Thyroid gland (tissue), 4 donors: Measurements from ENCODE around the gene TMEM144. TPM values are rescaled to one million over a fixed set of nuclear protein-coding genes. Genes with fewer than 3 reads are reported as not detected.

Experiments
- DNase-seq, 2 donors: peaks; one replicate each; pipeline ENCODE4 v3.0.0-alpha.2; 2019
- H3K27ac ChIP-seq, 3 donors: fragments of 200-600 bp; sonication (generic); 1 replicate in 2 of 3; 2 replicates in 1 of 3; pipeline ENCODE4 v1.5.1; 2016 to 2019; ENCODE audit warnings: mild to moderate bottlenecking in 1 of 3, moderate library complexity in 1 of 3
- H3K27me3 ChIP-seq: fragments of 200-600 bp; sonication (generic); one replicate; pipeline ENCODE4 v1.5.1; 2019
- H3K36me3 ChIP-seq, 2 donors: fragments of 200-600 bp; sonication (generic); one replicate each; pipeline ENCODE4 v1.5.1; 2016 to 2019
- H3K4me1 ChIP-seq, 2 donors: fragments of 200-600 bp; sonication (generic); one replicate each; pipeline ENCODE4 v1.5.1; 2017 to 2019
- H3K4me3 ChIP-seq, 3 donors: fragments of 200-600 bp; sonication (generic); replicated peaks in 1 of 3; 1 replicate in 2 of 3; 2 replicates in 1 of 3; pipeline ENCODE4 v1.5.1; 2016; ENCODE audit warnings: mild to moderate bottlenecking in 1 of 3
- H3K9me3 ChIP-seq: fragments of 200-600 bp; sonication (generic); one replicate; pipeline ENCODE4 v1.5.1; 2017
- CTCF ChIP-seq, 6 experiments: fragments of 200-600 bp in 3 of 6; fragments of 450-650 bp in 3 of 6; sonication (generic) in 3 of 6; IDR thresholded peaks; one replicate each; pipeline ENCODE4 v1.5.1; 2016 to 2019; ENCODE audit warnings: antibody characterized with exemption in 6 of 6, mild to moderate bottlenecking in 2 of 6, inconsistent platforms in 1 of 6, moderate library complexity in 1 of 6
- POLR2A ChIP-seq, 2 donors: fragments of 450-650 bp; IDR thresholded peaks; one replicate each; pipeline ENCODE4 v1.6.1; 2017; ENCODE audit warnings: antibody characterized with exemption in 2 of 2, mild to moderate bottlenecking in 2 of 2, moderate library complexity in 1 of 2
- WGBS, 2 donors: methylation state at CpG; one replicate each; pipeline ENCODE4 v1.1.5; 2017; 5-methylcytosine and 5-hydroxymethylcytosine counted together
- intact Hi-C: fragments of 100-400 bp; cut with DNase I; formaldehyde crosslinking; loops from one replicate; pipeline ENCODE4 v1.15.1; 2023
- total RNA-seq, 4 donors: library from RNA; depleted of rRNA; stranded (reverse); fragments of >200 nt; gene quantifications; one replicate each; pipeline ENCODE4 v1.2.3, GENCODE V29; 2016

The TMEM144 gene
- total RNA-seq, 4 donors from 2014 or later, result 22.1 to 34.9 (median 29.6) TPM

GRCh38 chr4:158203436-158203835 is 6.8 kb upstream of the TMEM144 start:
- Histone ChIP-seq H3K4me1 (no peaks in the 10 kb centered on the region), H3K36me3 (no peaks in the 10 kb centered on the region), H3K4me3 (no peak overlapping the region), H3K27me3 (no peaks in the 10 kb centered on the region), H3K9me3 (no peaks in the 10 kb centered on the region), H3K27ac (no peak overlapping the region)
- TF ChIP-seq POLR2A (IDR thresholded peaks at IDR 0.05) (no peak), CTCF (IDR thresholded peaks at IDR 0.05) (no peak)
- intact Hi-C loops, result no loop called here
- 82 to 84% methylated on average over 2 of the region's 2 CpGs for WGBS, 2 donors
- no peak for DNase-seq

- Histone ChIP-seq H3K4me3 (no peak overlapping the region), H3K27ac (no peak overlapping the region), H3K9me3 (no peaks in the 10 kb centered on the region), H3K36me3 (no peaks in the 10 kb centered on the region), H3K27me3 (no peaks in the 10 kb centered on the region), H3K4me1 (no peaks in the 10 kb centered on the region)
- intact Hi-C loops, result no loop called here
- no peak for TF ChIP-seq POLR2A (IDR thresholded peaks at IDR 0.05)
- TF ChIP-seq CTCF (IDR thresholded peaks at IDR 0.05), result no peak
- WGBS, 2 donors, result 96 to 97% methylated on average over 3 of the region's 3 CpGs
- no peak for DNase-seq
Observed at GRCh38 chr4:158203929-158204328, 6.4 kb upstream of the TMEM144 start.

- peak overlapping the region; percentile 89 to 94 (median 92) for H3K27ac ChIP-seq
- 88 to 90% methylated on average over 5 of the region's 5 CpGs for WGBS, 2 donors
- intact Hi-C loops, result no loop called here
Observed at GRCh38 chr4:158208963-158209640, 1.2 kb upstream of the TMEM144 start.

GRCh38 chr4:158211222-158211621 is 936 bp downstream of the TMEM144 start:
- TF ChIP-seq CTCF (IDR thresholded peaks at IDR 0.05) (no peak), POLR2A (IDR thresholded peaks at IDR 0.05) (no peak)
- intact Hi-C loops, result no loop called here
- no peaks in the 10 kb centered on the region for H3K27me3 ChIP-seq
- no peaks in the 10 kb centered on the region for H3K36me3 ChIP-seq
- peaks cover 13 to 16% of the 10 kb centered on the region in 2 donors for H3K4me1 ChIP-seq
- H3K4me3 ChIP-seq, result peak overlapping the region in 2 of 3 donors; percentile 17 to 21
- DNase-seq, result peak; percentile 26 to 37
- 34 to 35% methylated on average over 3 of the region's 3 CpGs for WGBS, 2 donors
- peak overlapping the region; percentile 89 to 94 (median 92) for H3K27ac ChIP-seq
- H3K9me3 ChIP-seq, result no peaks in the 10 kb centered on the region

More at GRCh38 chr4:158208963-158209640, 1.2 kb upstream of the TMEM144 start:
- Histone ChIP-seq H3K27me3 (no peaks in the 10 kb centered on the region), H3K4me1 (peaks cover 13 to 16% of the 10 kb centered on the region in 2 donors), H3K9me3 (no peaks in the 10 kb centered on the region), H3K4me3 (no peak overlapping the region), H3K36me3 (no peaks in the 10 kb centered on the region)
- DNase-seq, result no peak
- TF ChIP-seq CTCF (IDR thresholded peaks at IDR 0.05) (no peak), POLR2A (IDR thresholded peaks at IDR 0.05) (no peak)

GRCh38 chr4:158213466-158213865 is 3.2 kb downstream of the TMEM144 start:
- H3K4me3 ChIP-seq, result no peak overlapping the region
- 90 to 94% methylated on average over 2 of the region's 2 CpGs for WGBS, 2 donors
- H3K27ac ChIP-seq, result no peak overlapping the region
- TF ChIP-seq POLR2A (IDR thresholded peaks at IDR 0.05) (no peak), CTCF (IDR thresholded peaks at IDR 0.05) (no peak)
- no peak for DNase-seq
- H3K27me3 ChIP-seq, result no peaks in the 10 kb centered on the region
- peaks cover 13 to 16% of the 10 kb centered on the region in 2 donors for H3K4me1 ChIP-seq
- no peaks in the 10 kb centered on the region for H3K36me3 ChIP-seq
- H3K9me3 ChIP-seq, result no peaks in the 10 kb centered on the region
- intact Hi-C loops, result no loop called here
